NCI-H1417 treated with DMSO at 0.1 percent for 48 hours (cell line): ENCODE results near the gene GPC5.

Experiments
- DNase-seq: peaks from one replicate; lab custom pipeline; 2025; lab: John Stamatoyannopoulos, UW

Gene GPC5

GRCh38 chr13:91459485-91459884, 61.1 kb downstream of the GPC5 start:
- no peak for DNase-seq

GRCh38 chr13:91464336-91464735, 65.9 kb downstream of the GPC5 start:
- no peak for DNase-seq

DNA sequence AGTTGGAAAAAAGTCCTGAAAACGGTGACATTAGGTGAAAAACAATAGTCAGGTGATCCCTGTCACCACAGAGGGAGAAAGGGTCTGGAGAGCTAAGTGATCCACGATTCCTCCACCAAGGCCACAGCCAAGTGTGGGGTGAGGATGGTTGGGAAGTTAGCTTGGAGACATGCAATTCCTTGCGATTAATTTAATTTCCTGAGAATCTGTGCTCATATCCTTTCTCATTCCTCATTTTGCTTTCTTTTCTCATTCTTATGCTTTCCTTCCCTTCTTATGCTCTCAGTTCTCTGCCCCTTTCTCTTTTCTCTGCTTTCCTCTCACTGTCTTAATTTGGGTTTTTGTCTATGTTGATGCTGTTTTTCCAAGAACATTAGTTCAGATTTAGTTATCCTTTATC, 68.8 kb downstream of the GPC5 start:
- DNase-seq: no peak

GRCh38 chr13:91468301-91468700, 69.9 kb downstream of the GPC5 start:
- no peak for DNase-seq

GRCh38 chr13:91470084-91470621, 71.7 kb downstream of the GPC5 start:
- no peak for DNase-seq

DNA sequence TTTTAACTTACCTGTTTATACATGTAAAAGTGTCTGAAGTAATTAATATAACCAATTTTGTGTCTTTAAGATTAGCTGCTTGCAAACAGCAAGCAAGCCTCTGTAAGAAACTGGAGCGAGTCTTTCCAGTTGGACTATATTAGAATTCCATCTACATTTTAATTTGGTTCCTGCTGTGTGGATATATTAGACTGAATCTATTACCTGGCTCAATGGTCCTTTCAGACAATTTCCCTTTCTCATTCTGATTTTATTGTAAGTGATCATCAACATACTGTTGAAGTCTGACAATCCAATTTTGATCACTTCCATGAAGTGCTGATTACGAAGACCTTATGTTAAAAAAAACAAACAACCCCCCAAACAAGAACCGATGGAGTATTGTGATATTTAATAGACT, 72.3 kb downstream of the GPC5 start:
- DNase-seq: no peak

- no peak for DNase-seq
These were observed 84.0 kb downstream of the GPC5 start for GRCh38 chr13:91482427-91482826.

GRCh38 chr13:91491980-91492379, 93.6 kb downstream of the GPC5 start:
- no peak for DNase-seq

DNA sequence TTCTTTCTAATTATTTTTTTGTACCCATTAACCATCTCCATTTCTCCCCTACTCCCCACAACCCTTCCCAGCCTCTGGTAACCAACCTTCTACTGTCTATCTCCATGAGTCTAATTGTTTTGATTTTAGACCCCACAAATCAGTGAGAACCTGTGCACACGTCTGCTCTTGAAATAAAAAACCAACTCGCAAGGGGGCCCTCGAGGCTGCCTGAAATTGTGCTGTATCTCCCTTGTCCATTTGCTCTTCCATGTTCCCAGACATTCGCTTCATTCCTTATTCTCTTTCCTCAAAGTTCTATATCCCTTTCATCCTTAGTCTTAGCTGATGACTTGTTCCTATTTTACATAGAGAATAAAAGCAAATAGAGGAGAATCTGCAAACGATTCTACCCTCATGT, 95.0 kb downstream of the GPC5 start:
- DNase-seq: no peak

- DNase-seq: no peak
These were observed 99.9 kb downstream of the GPC5 start for GRCh38 chr13:91498298-91498697.

DNA sequence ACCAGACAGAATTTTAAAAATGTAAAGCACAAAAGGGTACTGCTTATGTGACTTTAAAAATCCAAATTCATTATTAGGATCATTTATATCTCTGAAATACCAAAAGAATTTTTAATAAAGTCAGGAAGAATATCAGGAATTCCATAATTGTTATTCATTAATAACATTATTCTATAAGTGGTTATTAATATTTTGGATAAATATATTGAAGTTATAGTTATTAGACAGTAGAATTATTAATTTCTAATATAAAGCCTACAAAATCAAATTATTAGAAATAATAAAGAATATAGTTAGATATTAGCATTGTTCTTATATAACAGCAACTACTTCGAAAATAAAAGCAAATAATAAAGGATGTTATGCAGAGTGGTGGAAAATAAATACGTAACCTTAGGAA, 105.8 kb downstream of the GPC5 start:
- no peak for DNase-seq

- no peak for DNase-seq
These were observed 108.3 kb downstream of the GPC5 start for GRCh38 chr13:91506759-91507158.

DNA sequence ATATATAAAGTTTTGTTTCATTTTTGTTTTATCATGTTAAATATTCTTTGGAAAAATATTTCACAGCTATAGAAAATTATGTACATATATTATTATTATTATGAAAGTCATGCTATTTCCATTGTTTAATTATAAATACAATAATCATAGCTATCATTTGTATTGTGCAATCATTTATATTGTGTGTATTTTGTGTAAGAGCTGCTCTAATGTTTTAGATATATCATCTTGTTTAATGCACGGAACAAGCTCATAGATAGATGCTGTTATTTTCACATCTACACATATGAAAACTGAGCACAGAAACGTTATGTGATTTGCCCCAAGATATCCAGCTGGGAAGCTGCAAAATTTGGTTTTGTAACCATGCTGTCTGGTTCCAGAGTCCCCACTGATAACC, 111.6 kb downstream of the GPC5 start:
- no peak for DNase-seq

DNA sequence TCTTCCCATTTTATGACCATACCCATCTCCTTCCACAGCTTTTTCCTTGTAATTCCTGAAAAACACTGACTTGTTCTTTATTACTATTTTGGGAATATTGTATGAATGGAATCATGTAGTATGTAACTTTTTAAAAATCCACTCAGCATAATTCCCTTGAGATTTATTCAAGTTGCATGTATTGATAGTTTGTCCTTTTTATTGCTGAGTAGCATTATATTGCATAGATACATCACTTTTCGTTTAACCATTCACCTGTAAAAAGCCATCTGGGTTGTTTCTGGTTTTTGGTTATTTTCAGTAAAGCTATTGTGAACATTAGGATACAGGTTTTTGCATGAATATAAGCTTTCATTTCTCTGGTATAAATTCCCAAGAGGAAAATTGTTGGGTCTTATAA, 115.4 kb downstream of the GPC5 start:
- no peak for DNase-seq

DNA sequence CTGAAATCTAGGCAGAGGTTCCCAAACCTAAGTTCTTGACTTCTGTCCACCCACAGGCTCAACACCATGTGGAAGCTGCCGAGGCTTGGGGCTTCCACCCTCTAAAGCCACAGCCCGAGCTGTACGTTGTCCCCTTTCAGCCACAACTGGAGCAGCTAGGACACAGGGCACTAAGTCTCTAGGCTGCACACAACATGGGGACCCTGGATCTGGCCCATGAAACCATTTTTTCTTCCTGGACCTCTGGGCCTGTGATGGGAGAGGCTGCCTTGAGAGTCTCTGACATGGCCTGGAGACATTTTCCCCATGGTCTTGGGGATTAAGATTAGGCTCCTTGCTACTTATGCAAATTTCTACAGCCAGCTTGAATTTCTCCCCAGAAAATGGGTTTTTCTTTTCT, 118.4 kb downstream of the GPC5 start:
- no peak for DNase-seq

- peak; percentile 55 for DNase-seq
These were observed 122.5 kb downstream of the GPC5 start for GRCh38 chr13:91520952-91521351.

DNA sequence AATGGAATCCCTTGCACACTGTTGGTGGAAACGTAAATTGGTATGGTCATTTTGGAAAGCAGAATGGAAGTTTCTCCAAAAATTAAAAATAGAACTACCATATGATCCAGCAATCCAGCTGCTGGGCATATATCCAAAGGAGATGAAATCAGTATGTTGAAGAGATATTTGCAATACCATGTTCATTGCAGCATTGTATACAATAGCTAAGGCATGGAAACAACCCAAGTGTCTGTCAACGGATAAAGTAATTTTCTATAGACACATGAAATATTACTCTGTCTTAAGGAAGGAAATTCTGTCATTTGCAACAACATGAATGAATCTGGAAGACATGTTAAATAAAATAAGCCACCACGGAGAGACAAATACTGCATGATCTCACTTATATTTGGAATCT, 124.7 kb downstream of the GPC5 start:
- no peak for DNase-seq

DNA sequence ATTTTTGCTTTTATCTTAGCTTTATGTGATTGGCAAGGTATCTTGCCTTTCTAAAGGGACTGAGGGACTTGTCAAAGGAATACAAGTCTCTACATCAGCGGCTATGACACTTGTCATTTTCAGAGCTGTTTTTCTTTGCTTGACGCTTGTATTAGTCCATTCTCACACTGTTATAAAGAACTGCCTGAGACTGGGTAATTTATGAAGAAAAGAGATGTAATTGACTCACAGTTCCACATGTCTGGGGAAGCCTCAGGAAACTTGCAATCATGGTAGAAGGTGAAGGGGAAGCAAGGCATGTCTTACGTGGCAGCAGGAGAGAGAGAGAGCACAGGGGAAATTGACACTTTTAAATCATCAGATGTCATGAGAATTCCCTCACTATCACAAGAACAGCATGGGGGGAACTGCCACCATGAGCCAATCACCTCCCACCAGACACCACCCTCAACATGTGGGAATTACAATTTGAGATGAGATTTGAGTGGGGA, 128.2 kb downstream of the GPC5 start:
- no peak for DNase-seq

- DNase-seq: no peak
These were observed 131.5 kb downstream of the GPC5 start for GRCh38 chr13:91529739-91530482.

GRCh38 chr13:91531646-91532045, 133.2 kb downstream of the GPC5 start:
- no peak for DNase-seq

DNA sequence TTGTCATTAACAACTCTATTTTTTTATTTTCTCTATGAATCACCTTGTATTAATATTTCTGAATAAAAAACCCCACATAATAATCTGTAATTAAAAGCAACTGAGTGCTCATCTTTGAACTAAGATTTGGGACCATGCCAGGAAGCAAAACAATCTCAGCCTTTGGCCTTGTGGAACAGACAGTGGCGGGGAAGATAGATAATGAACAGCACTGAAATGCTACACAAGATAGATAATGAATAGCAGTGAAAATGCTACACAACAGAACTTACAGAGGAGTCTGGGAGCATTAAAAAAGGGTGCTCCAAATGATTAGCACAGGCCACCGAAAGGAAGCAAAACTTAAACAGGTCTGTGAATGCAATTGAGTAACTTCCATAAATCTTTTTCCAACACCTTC, 134.9 kb downstream of the GPC5 start:
- no peak for DNase-seq

DNA sequence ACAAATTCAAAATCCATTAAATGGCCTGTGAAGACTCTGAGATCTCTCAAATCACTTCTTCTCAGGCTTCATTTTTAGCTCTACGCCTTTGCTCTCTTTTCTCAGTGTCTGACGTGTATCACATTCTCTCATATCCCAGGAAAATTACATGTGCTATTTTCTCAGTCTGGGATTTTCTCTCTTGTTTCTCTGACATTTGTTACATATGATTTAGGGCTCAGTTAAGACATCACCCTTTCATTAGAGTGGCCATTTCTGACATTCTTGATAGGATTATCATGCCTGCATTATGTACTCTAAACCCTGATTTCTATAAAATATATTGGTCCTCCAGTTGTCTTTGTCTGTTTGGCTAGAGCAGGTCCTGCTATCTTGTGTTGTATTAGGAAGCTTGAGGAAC, 136.6 kb downstream of the GPC5 start:
- no peak for DNase-seq

DNA sequence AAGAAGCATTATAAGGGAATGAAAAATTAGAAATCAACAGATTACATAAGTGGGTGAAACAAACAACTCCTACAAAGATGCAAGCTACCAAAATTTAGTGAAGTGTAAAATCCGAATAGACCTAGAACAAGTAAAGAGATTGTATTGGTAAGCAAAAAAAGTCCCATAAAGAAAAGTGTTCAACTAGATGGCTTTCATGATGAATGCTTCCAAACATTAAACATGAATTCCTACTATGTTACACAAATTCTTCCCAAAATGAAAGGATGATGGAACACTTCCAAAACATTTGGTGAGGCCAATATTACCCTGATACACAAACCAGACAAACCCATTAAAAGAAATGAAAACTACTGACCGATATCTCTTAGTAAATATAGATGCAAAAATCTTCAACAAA, 139.0 kb downstream of the GPC5 start:
- DNase-seq: no peak
